Activated T-helper 17 cell treated with anti-CD3 and anti-CD28 coated beads, Interleukin-2, amount 50 U/mL, for 72 hours (primary cell): ENCODE measurements around the gene SPG21. TPM values are rescaled to one million over a fixed set of nuclear protein-coding genes. Genes with fewer than 3 reads are reported as not detected.

Experiments
- ATAC-seq: fragments of 150-1000 bp; cut with Tn5 transposase; replicated peaks from 2 replicates; pipeline ENCODE4 v1.10.0; 2021; ENCODE audit warnings: mild to moderate bottlenecking, moderate library complexity
- H3K27ac Mint-ChIP-seq: one replicate; pipeline ENCODE4 v1.8.0; 2022; ENCODE audit warnings: mixed read lengths
- H3K27me3 Mint-ChIP-seq: one replicate; pipeline ENCODE4 v1.8.0; 2022; ENCODE audit warnings: mixed read lengths
- H3K36me3 Mint-ChIP-seq: one replicate; pipeline ENCODE4 v1.8.0; 2022; ENCODE audit warnings: low read depth, mild to moderate bottlenecking, mixed read lengths
- H3K4me1 Mint-ChIP-seq: one replicate; pipeline ENCODE4 v1.8.0; 2022; ENCODE audit warnings: mixed read lengths
- H3K4me3 Mint-ChIP-seq: one replicate; pipeline ENCODE4 v1.8.0; 2022; ENCODE audit warnings: mild to moderate bottlenecking, mixed read lengths
- H3K9me3 Mint-ChIP-seq: one replicate; pipeline ENCODE4 v1.8.0; 2022; ENCODE audit warnings: mixed read lengths
- total RNA-seq, 2 donors: library from RNA; stranded (reverse); gene quantifications; one replicate each; pipeline ENCODE4 v1.2.3, GENCODE V29; 2022

SPG21 gene
- total RNA-seq, 2 donors from 2014 or later: 65.1 to 87.7 TPM

GRCh38 chr15:64975390-64975789 is 14.3 kb downstream of the SPG21 start:
- peak; percentile 62 for ATAC-seq
- H3K9me3 Mint-ChIP-seq: no peaks in the 10 kb centered on the region

GRCh38 chr15:64970698-64971097 is 19.0 kb downstream of the SPG21 start:
- peaks cover 95% of the 10 kb centered on the region for H3K36me3 Mint-ChIP-seq

More at GRCh38 chr15:64975390-64975789, 14.3 kb downstream of the SPG21 start:
- Mint-ChIP-seq H3K4me1 (no peaks in the 10 kb centered on the region), H3K27ac (peak overlapping the region; percentile 83), H3K36me3 (peaks cover 94% of the 10 kb centered on the region), H3K4me3 (no peak overlapping the region), H3K27me3 (no peaks in the 10 kb centered on the region)

GRCh38 chr15:64969401-64969800 is 20.3 kb downstream of the SPG21 start:
- Mint-ChIP-seq H3K27me3 (no peaks in the 10 kb centered on the region), H3K36me3 (peaks cover 95% of the 10 kb centered on the region), H3K4me1 (no peaks in the 10 kb centered on the region), H3K27ac (no peak overlapping the region), H3K9me3 (no peaks in the 10 kb centered on the region), H3K4me3 (no peak overlapping the region)
- ATAC-seq: no peak

More at GRCh38 chr15:64970698-64971097, 19.0 kb downstream of the SPG21 start:
- Mint-ChIP-seq H3K4me3 (no peak overlapping the region), H3K27ac (no peak overlapping the region), H3K4me1 (no peaks in the 10 kb centered on the region), H3K9me3 (no peaks in the 10 kb centered on the region), H3K27me3 (no peaks in the 10 kb centered on the region)
- no peak for ATAC-seq

DNA sequence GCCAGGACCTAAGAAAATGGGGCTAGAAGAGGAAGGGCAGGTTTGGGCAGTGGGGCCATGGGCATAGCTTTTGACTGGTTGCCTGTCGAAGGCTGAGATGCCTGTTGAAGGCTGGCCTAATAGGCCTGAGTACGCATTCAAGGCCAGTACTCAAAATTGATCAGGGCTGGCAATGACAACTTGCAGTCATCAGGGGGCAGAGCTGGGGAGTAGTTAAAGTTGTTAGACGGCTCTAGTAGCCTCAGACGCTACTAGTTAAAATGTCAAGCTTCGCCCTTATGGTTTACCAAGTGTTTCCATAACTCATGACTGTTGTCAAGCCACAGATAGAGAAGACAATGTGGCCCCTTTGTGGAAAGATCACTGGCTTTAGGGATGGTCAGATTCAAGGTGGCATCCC is 28.7 kb downstream of the SPG21 start:
- Mint-ChIP-seq H3K4me3 (no peak overlapping the region), H3K9me3 (no peaks in the 10 kb centered on the region), H3K27ac (no peak overlapping the region), H3K27me3 (no peaks in the 10 kb centered on the region), H3K4me1 (no peaks in the 10 kb centered on the region), H3K36me3 (peaks cover 98% of the 10 kb centered on the region)
- ATAC-seq: no peak

- Mint-ChIP-seq H3K9me3 (no peaks in the 10 kb centered on the region), H3K4me1 (no peaks in the 10 kb centered on the region), H3K27ac (no peak overlapping the region), H3K36me3 (peaks cover 98% of the 10 kb centered on the region), H3K27me3 (no peaks in the 10 kb centered on the region), H3K4me3 (no peak overlapping the region)
- no peak for ATAC-seq
These were observed 29.6 kb downstream of the SPG21 start for GRCh38 chr15:64960153-64960552.

DNA sequence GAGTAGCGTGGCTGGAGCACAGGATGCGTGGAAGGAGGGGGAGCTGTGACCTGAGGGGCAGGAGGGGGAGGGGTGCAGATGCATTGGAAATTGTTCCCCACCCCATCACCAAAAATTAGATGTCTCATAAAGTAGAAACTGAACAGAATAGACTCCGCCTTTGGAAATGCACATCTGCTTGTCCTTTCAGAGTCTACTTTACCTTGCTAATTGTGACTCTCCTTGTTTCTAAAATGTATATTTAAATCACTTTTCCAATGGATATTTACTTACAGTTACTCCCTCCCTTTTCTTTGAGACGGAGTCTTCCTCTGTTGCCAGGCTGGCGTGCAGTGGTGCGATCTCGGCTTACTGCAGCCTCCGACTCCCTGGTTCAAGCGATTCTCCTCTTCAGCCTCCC is 30.6 kb downstream of the SPG21 start:
- Mint-ChIP-seq H3K27ac (no peak overlapping the region), H3K4me1 (no peaks in the 10 kb centered on the region), H3K9me3 (no peaks in the 10 kb centered on the region), H3K4me3 (no peak overlapping the region), H3K27me3 (no peaks in the 10 kb centered on the region), H3K36me3 (peaks cover 88% of the 10 kb centered on the region)
- ATAC-seq: no peak

DNA sequence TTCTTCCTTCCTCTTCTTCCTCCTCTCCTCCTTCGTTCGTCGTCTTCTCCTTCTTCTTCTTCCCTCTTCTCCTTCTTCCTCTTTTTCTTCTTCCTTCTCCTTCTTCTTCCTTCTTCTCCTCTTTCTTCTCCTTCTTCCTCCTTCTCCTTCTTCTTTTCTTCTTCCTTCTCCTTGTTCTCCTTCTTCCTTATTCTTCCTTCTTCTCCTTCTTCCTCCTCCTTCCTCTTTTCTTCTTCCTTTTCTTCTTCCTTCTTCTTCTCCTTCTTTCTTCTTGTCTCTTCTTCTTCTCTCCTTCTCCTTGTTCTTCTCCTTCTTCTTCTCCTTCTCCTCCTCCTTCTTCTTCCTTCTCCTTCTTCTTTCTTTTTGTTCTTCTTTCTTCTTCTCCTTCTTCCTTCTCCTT is 35.3 kb downstream of the SPG21 start:
- Mint-ChIP-seq H3K4me1 (peaks cover 11% of the 10 kb centered on the region), H3K4me3 (no peak overlapping the region), H3K36me3 (peaks cover 41% of the 10 kb centered on the region), H3K27ac (peak overlapping the region; percentile 84), H3K9me3 (no peaks in the 10 kb centered on the region), H3K27me3 (no peaks in the 10 kb centered on the region)
- no peak for ATAC-seq

DNA sequence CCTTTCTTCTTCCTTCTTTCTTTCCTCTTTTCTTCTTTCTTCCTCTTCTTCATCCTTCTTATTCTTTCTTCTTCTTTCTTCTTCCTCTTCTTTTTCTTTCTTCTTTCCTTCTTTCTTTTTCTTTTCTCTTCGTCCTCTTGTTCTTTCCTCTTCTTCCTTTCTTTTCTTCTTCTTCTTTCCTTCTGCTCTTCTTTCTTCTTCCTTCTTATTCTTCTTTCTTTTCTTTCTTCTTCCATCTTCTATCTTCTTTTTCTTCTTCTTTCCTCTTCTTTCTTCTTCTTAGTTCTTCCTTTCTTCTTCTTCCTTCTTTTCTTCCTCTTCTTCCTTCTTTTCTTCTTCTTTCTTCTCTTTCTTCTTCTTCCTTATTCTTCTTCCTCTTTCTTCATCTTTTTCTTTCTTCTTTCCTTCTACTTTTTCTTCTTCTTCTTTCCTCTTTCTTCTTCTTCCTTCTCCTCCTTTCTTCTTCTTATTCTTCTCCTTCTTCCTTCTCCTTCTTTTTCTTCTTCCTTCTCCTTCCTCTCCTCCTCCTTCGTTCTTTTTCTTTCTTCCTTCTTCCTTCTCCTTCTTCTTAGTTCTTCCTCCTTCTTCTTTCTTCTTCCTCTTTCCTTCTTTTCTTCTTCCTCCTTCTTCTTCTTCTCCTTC is 37.8 kb downstream of the SPG21 start:
- Mint-ChIP-seq H3K4me1 (peaks cover 11% of the 10 kb centered on the region), H3K9me3 (no peaks in the 10 kb centered on the region), H3K27ac (peak overlapping the region; percentile 84), H3K4me3 (no peak overlapping the region), H3K27me3 (no peaks in the 10 kb centered on the region), H3K36me3 (peaks cover 17% of the 10 kb centered on the region)
- no peak for ATAC-seq

- Mint-ChIP-seq H3K4me1 (peaks cover 11% of the 10 kb centered on the region), H3K4me3 (no peak overlapping the region), H3K27ac (peak overlapping the region; percentile 84), H3K27me3 (no peaks in the 10 kb centered on the region), H3K9me3 (no peaks in the 10 kb centered on the region), H3K36me3 (peaks cover 8% of the 10 kb centered on the region)
- ATAC-seq: no peak
These were observed 38.8 kb downstream of the SPG21 start for GRCh38 chr15:64950888-64951287.

DNA sequence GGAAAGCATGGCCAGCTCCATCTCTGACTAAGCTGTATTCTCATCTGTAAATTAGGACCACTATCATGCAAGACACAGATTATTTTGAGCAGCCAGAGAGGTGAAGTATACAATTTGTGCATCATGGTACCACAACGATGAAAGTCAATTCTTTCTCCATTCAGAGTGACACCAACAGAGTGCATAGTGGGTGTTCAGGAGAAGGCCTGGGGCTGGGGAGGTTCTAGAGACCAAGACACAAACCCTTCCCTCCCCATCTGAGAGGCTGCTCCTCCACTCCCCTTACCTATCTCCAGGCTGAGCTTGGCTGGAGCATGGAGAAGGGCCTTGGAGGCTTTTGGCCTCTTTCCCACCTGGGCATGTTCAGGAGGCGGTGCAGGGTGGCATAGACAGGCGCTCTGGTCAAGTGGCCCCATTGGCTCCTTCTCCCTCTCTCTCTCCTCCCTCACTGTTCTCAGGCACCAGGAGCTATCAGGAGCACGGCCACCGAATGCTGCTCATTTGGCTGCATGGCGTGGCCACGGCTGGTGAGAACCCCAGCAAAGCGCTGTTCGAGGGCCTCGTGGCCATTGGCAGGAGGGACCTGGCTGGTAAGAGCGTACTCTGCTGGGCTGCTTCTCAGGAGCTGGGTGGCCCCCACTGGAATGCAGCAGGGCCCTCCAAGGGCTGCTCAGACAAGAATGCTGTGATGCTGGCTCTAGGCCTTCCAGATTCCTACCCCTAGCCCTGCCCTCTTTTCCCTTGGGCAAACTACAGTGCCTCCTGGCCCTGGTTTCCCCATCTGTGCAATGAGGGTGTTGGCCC is 40.1 kb downstream of the SPG21 start:
- no peak for ATAC-seq
- Mint-ChIP-seq H3K4me3 (no peak overlapping the region), H3K4me1 (peaks cover 11% of the 10 kb centered on the region), H3K27me3 (no peaks in the 10 kb centered on the region), H3K9me3 (no peaks in the 10 kb centered on the region), H3K27ac (no peak overlapping the region), H3K36me3 (no peaks in the 10 kb centered on the region)

GRCh38 chr15:64948916-64949315 is 40.8 kb downstream of the SPG21 start:
- no peaks in the 10 kb centered on the region for H3K36me3 Mint-ChIP-seq
- peaks cover 11% of the 10 kb centered on the region for H3K4me1 Mint-ChIP-seq
- no peak overlapping the region for H3K27ac Mint-ChIP-seq
- H3K4me3 Mint-ChIP-seq: no peak overlapping the region
- no peak for ATAC-seq
- no peaks in the 10 kb centered on the region for H3K27me3 Mint-ChIP-seq
- no peaks in the 10 kb centered on the region for H3K9me3 Mint-ChIP-seq

DNA sequence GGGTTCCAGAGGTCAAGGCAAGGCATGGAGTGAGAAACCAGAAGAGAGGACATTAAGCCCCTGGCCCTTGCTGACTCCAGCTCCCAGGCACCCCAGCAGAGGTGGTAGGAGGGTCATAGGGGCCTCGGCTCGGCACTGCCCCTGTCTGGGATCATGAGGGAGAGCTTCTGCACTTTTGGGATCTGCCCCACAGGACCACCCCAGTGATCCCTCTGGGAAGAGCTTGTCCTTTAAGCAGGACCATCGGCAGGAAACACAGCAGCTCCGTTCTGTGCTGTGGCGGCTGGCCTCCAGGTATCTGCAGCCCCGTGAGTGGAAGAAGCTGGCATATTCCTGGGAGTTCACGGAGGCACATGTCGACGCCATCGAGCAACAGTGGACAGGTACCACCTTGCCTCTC is 42.5 kb downstream of the SPG21 start:
- H3K4me3 Mint-ChIP-seq: no peak overlapping the region
- peaks cover 3% of the 10 kb centered on the region for H3K4me1 Mint-ChIP-seq
- no peaks in the 10 kb centered on the region for H3K36me3 Mint-ChIP-seq
- no peaks in the 10 kb centered on the region for H3K27me3 Mint-ChIP-seq
- no peaks in the 10 kb centered on the region for H3K9me3 Mint-ChIP-seq
- ATAC-seq: no peak
- H3K27ac Mint-ChIP-seq: no peak overlapping the region

DNA sequence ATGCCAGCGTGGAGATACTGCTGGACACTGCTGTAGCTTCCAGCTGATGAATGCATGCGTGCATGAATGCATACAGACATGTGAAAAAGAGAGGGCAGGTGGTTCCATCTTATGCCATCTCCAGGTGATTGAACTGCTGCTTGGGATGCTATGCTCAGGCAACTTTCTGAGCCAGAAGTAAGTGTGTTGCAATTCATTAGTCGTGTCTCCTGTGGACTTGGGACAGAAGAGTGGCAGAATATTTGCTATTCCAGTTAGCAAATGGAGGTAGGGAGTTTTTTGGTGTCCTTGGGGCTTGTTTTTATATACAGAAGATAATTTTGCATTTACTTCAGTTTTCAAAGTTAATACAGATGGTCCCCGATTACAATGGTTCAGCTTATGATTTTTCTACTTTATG is 44.8 kb downstream of the SPG21 start:
- Mint-ChIP-seq H3K27me3 (no peaks in the 10 kb centered on the region), H3K4me1 (no peaks in the 10 kb centered on the region), H3K27ac (no peak overlapping the region), H3K36me3 (no peaks in the 10 kb centered on the region), H3K4me3 (no peak overlapping the region), H3K9me3 (no peaks in the 10 kb centered on the region)
- no peak for ATAC-seq

DNA sequence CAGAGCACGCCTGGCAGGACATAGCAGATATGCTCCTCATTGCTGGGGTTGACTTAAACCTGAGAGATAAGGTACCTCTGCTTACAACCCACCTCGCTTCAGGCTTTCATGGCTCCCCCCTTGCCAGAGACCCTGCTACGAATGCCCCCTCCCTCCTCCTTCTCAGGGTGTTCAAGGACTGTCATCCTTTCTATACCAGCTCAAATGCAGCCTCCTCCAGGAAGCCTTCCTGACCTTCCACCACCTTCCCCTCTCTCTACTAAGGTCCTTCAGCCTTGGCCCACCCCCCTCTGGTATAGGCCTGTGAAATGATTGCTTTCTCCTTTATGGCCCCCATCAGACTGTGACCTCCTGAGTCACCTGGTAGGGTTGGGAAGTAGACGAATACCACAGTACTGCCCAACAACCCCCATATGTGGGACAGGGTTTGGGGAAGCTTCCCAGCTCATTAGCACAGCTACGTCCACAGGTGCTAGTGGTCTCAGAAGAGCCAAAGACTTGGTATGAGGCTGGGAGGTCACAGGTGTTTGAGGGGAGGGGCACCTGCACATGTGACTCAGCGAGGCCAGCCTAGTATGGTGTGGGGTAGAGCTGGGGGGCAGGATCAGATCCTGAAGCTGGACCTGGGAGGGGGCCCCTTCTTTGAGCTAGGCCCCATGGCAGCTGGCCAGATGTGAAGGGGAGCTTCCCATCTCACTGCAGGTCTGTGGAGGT is 46.0 kb downstream of the SPG21 start:
- H3K27ac Mint-ChIP-seq: no peak overlapping the region
- ATAC-seq: no peak
- no peaks in the 10 kb centered on the region for H3K4me1 Mint-ChIP-seq
- no peak overlapping the region for H3K4me3 Mint-ChIP-seq
- H3K9me3 Mint-ChIP-seq: no peaks in the 10 kb centered on the region
- H3K27me3 Mint-ChIP-seq: no peaks in the 10 kb centered on the region
- no peaks in the 10 kb centered on the region for H3K36me3 Mint-ChIP-seq

- no peak overlapping the region for H3K27ac Mint-ChIP-seq
- H3K36me3 Mint-ChIP-seq: no peaks in the 10 kb centered on the region
- no peaks in the 10 kb centered on the region for H3K4me1 Mint-ChIP-seq
- no peak overlapping the region for H3K4me3 Mint-ChIP-seq
- H3K9me3 Mint-ChIP-seq: no peaks in the 10 kb centered on the region
- ATAC-seq: no peak
- H3K27me3 Mint-ChIP-seq: no peaks in the 10 kb centered on the region
These were observed 47.4 kb downstream of the SPG21 start for GRCh38 chr15:64942356-64942755.
